ENCODE measurements around the gene RNF130.

GRCh38 chr5:179994583-179995323 lies 76.8 kb downstream of the RNF130 start:
- TF ChIP-seq CTCF (IDR thresholded peaks at IDR 0.05) (no peak), POLR2A (IDR thresholded peaks at IDR 0.05) (no peak)
